Stimulated activated naive CD8-positive, alpha-beta T cell treated with anti-CD3 and anti-CD28 coated beads, Interleukin-15, amount 100 ng/mL, for 72 hours (primary cell): Measurements from ENCODE around the gene NKAIN2.

Experiments
- ATAC-seq: fragments of 150-1000 bp; cut with Tn5 transposase; 2 replicates; pipeline ENCODE4 v1.10.0; 2021; ENCODE audit warnings: mild to moderate bottlenecking, moderate library complexity
- DNase-seq, 2 donors: peaks; one replicate each; pipeline ENCODE4 v3.0.0; 2021 to 2022
- H3K27ac Mint-ChIP-seq, 2 donors: one replicate each; pipeline ENCODE4 v1.8.0; 2022; ENCODE audit warnings: mild to moderate bottlenecking in 2 of 2, mixed read lengths in 2 of 2, moderate library complexity in 2 of 2
- H3K27me3 Mint-ChIP-seq: one replicate; pipeline ENCODE4 v1.8.0; 2022; ENCODE audit warnings: mixed read lengths
- H3K4me1 Mint-ChIP-seq: one replicate; pipeline ENCODE4 v1.8.0; 2022; ENCODE audit warnings: mild to moderate bottlenecking, mixed read lengths
- H3K4me3 Mint-ChIP-seq, 2 donors: one replicate each; pipeline ENCODE4 v1.8.0; 2022; ENCODE audit warnings: mild to moderate bottlenecking in 2 of 2, mixed read lengths in 2 of 2, moderate library complexity in 1 of 2
- H3K9me3 Mint-ChIP-seq, 2 donors: one replicate each; pipeline ENCODE4 v1.8.0; 2022; ENCODE audit warnings: mixed read lengths in 2 of 2

The NKAIN2 gene

GRCh38 chr6:124055395-124055794, 251.7 kb downstream of the NKAIN2 start:
- no peak for ATAC-seq
- DNase-seq, result no peak
- H3K4me3 Mint-ChIP-seq, result no peak overlapping the region
- H3K27me3 Mint-ChIP-seq, result no peaks in the 10 kb centered on the region
- H3K4me1 Mint-ChIP-seq, result peaks cover 9% of the 10 kb centered on the region
- no peak overlapping the region for H3K27ac Mint-ChIP-seq
- no peaks in the 10 kb centered on the region for H3K9me3 Mint-ChIP-seq

GRCh38 chr6:124055963-124056362, 252.3 kb downstream of the NKAIN2 start:
- ATAC-seq (no peak), DNase-seq (no peak)
- H3K27me3 Mint-ChIP-seq, result no peaks in the 10 kb centered on the region
- H3K4me1 Mint-ChIP-seq, result peaks cover 9% of the 10 kb centered on the region
- no peaks in the 10 kb centered on the region for H3K9me3 Mint-ChIP-seq
- H3K4me3 Mint-ChIP-seq, result no peak overlapping the region
- no peak overlapping the region for H3K27ac Mint-ChIP-seq

GRCh38 chr6:124056407-124057334, 253.0 kb downstream of the NKAIN2 start:
- DNase-seq, result no peak
- Mint-ChIP-seq H3K27me3 (no peaks in the 10 kb centered on the region), H3K9me3 (no peaks in the 10 kb centered on the region), H3K4me3 (no peak overlapping the region), H3K27ac (no peak overlapping the region), H3K4me1 (peaks cover 9% of the 10 kb centered on the region)
- ATAC-seq, result no peak

- H3K27me3 Mint-ChIP-seq, result no peaks in the 10 kb centered on the region
- no peak overlapping the region for H3K27ac Mint-ChIP-seq
- DNase-seq (no peak), ATAC-seq (no peak)
- peaks cover 9% of the 10 kb centered on the region for H3K4me1 Mint-ChIP-seq
- H3K9me3 Mint-ChIP-seq, result no peaks in the 10 kb centered on the region
- H3K4me3 Mint-ChIP-seq, result no peak overlapping the region
These were observed 253.8 kb downstream of the NKAIN2 start for GRCh38 chr6:124057461-124057860.

- H3K4me1 Mint-ChIP-seq, result no peaks in the 10 kb centered on the region
- ATAC-seq, result no peak
- no peak overlapping the region for H3K4me3 Mint-ChIP-seq
- H3K27me3 Mint-ChIP-seq, result no peaks in the 10 kb centered on the region
- H3K9me3 Mint-ChIP-seq, result no peaks in the 10 kb centered on the region
- DNase-seq, result no peak
- H3K27ac Mint-ChIP-seq, result no peak overlapping the region
These were observed 260.9 kb downstream of the NKAIN2 start for GRCh38 chr6:124064317-124065113.

- Mint-ChIP-seq H3K4me1 (no peaks in the 10 kb centered on the region), H3K9me3 (peaks cover 0 to 9% of the 10 kb centered on the region in 2 donors), H3K27ac (no peak overlapping the region), H3K4me3 (no peak overlapping the region), H3K27me3 (no peaks in the 10 kb centered on the region)
- ATAC-seq, result no peak
- DNase-seq, result no peak
These were observed 262.6 kb downstream of the NKAIN2 start for GRCh38 chr6:124066269-124066668.

GRCh38 chr6:124066946-124067552, 263.4 kb downstream of the NKAIN2 start:
- no peak for ATAC-seq
- Mint-ChIP-seq H3K27me3 (no peaks in the 10 kb centered on the region), H3K4me3 (no peak overlapping the region), H3K27ac (no peak overlapping the region), H3K9me3 (peaks cover 0 to 11% of the 10 kb centered on the region in 2 donors), H3K4me1 (no peaks in the 10 kb centered on the region)
- DNase-seq, result no peak

GRCh38 chr6:124069230-124069950, 265.7 kb downstream of the NKAIN2 start:
- Mint-ChIP-seq H3K27me3 (no peaks in the 10 kb centered on the region), H3K4me3 (no peak overlapping the region), H3K4me1 (no peaks in the 10 kb centered on the region), H3K27ac (no peak overlapping the region), H3K9me3 (peaks cover 5 to 11% of the 10 kb centered on the region in 2 donors)
- no peak for ATAC-seq
- no peak for DNase-seq

- H3K27me3 Mint-ChIP-seq, result no peaks in the 10 kb centered on the region
- no peak for ATAC-seq
- no peak overlapping the region for H3K27ac Mint-ChIP-seq
- H3K9me3 Mint-ChIP-seq, result peaks cover 5 to 17% of the 10 kb centered on the region in 2 donors
- no peak for DNase-seq
- H3K4me1 Mint-ChIP-seq, result no peaks in the 10 kb centered on the region
- no peak overlapping the region for H3K4me3 Mint-ChIP-seq
These were observed 269.4 kb downstream of the NKAIN2 start for GRCh38 chr6:124073021-124073420.

- no peak overlapping the region for H3K27ac Mint-ChIP-seq
- H3K27me3 Mint-ChIP-seq, result no peaks in the 10 kb centered on the region
- no peak for ATAC-seq
- H3K4me3 Mint-ChIP-seq, result no peak overlapping the region
- H3K9me3 Mint-ChIP-seq, result peaks cover 5 to 17% of the 10 kb centered on the region in 2 donors
- no peaks in the 10 kb centered on the region for H3K4me1 Mint-ChIP-seq
- DNase-seq, result no peak
These were observed 270.3 kb downstream of the NKAIN2 start for GRCh38 chr6:124073820-124074587.

- no peak for ATAC-seq
- Mint-ChIP-seq H3K27me3 (no peaks in the 10 kb centered on the region), H3K4me1 (no peaks in the 10 kb centered on the region), H3K27ac (no peak overlapping the region), H3K9me3 (peaks cover 5 to 17% of the 10 kb centered on the region in 2 donors), H3K4me3 (no peak overlapping the region)
- DNase-seq, result no peak
These were observed 270.9 kb downstream of the NKAIN2 start for GRCh38 chr6:124074606-124075005.

GRCh38 chr6:124076336-124077048, 272.8 kb downstream of the NKAIN2 start:
- ATAC-seq (no peak), DNase-seq (no peak)
- Mint-ChIP-seq H3K27ac (no peak overlapping the region), H3K4me1 (no peaks in the 10 kb centered on the region), H3K27me3 (no peaks in the 10 kb centered on the region), H3K9me3 (peaks cover 5 to 6% of the 10 kb centered on the region in 2 donors), H3K4me3 (no peak overlapping the region)

- H3K4me1 Mint-ChIP-seq, result no peaks in the 10 kb centered on the region
- DNase-seq (no peak), ATAC-seq (no peak)
- H3K27ac Mint-ChIP-seq, result no peak overlapping the region
- H3K27me3 Mint-ChIP-seq, result no peaks in the 10 kb centered on the region
- H3K4me3 Mint-ChIP-seq, result no peak overlapping the region
- H3K9me3 Mint-ChIP-seq, result peaks cover 0 to 6% of the 10 kb centered on the region in 2 donors
These were observed 274.5 kb downstream of the NKAIN2 start for GRCh38 chr6:124078169-124078568.

GRCh38 chr6:124080483-124080882, 276.8 kb downstream of the NKAIN2 start:
- Mint-ChIP-seq H3K9me3 (peaks cover 0 to 6% of the 10 kb centered on the region in 2 donors), H3K4me3 (no peak overlapping the region), H3K27ac (no peak overlapping the region), H3K4me1 (no peaks in the 10 kb centered on the region), H3K27me3 (no peaks in the 10 kb centered on the region)
- no peak for DNase-seq
- ATAC-seq, result no peak
